H9 (cell line): ENCODE results near the gene XIRP1. TPM values are rescaled to one million over a fixed set of nuclear protein-coding genes. Genes with fewer than 3 reads are reported as not detected.

Experiments used
- DNase-seq: peaks from one replicate; pipeline ENCODE4 v3.0.0-alpha.2; 2017
- H2AFZ ChIP-seq: one replicate; pipeline ENCODE4 v1.6.1; 2013; ENCODE audit warnings: mild to moderate bottlenecking, low read length, control low read depth, moderate library complexity
- H2AK5ac ChIP-seq: 2 replicates; pipeline ENCODE4 v1.6.1; 2013; ENCODE audit warnings: low read length, control low read depth, mixed read lengths; ENCODE audit not compliant: insufficient read length
- H2BK120ac ChIP-seq: one replicate; pipeline ENCODE4 v1.6.1; 2013; ENCODE audit warnings: low read depth, mild to moderate bottlenecking, low read length, control low read depth, inconsistent platforms; ENCODE audit not compliant: poor library complexity, severe bottlenecking
- H2BK12ac ChIP-seq: 2 replicates; pipeline ENCODE4 v1.6.1; 2013; ENCODE audit warnings: low read length, control low read depth, mixed read lengths, low read depth; ENCODE audit not compliant: insufficient read length
- H2BK15ac ChIP-seq: 2 replicates; pipeline ENCODE4 v1.6.1; 2013; ENCODE audit warnings: low read depth, low read length, control low read depth
- H2BK20ac ChIP-seq: one replicate; pipeline ENCODE4 v1.6.1; 2013; ENCODE audit warnings: low read depth, mild to moderate bottlenecking, low read length, control low read depth, inconsistent platforms; ENCODE audit not compliant: poor library complexity, severe bottlenecking
- H2BK5ac ChIP-seq: 2 replicates; pipeline ENCODE4 v1.6.1; 2013; ENCODE audit warnings: low read length, control low read depth, mixed read lengths; ENCODE audit not compliant: insufficient read length
- H3K14ac ChIP-seq: 2 replicates; pipeline ENCODE4 v1.6.1; 2013; ENCODE audit warnings: low read length, control low read depth; ENCODE audit not compliant: insufficient read depth
- H3K18ac ChIP-seq: 2 replicates; pipeline ENCODE4 v1.6.1; 2013; ENCODE audit warnings: low read depth, mild to moderate bottlenecking, mixed read lengths, low read length, control low read depth; ENCODE audit not compliant: insufficient read length
- H3K23ac ChIP-seq: 2 replicates; pipeline ENCODE4 v1.6.1; 2013; ENCODE audit warnings: low read length, control low read depth, mixed read lengths, low read depth; ENCODE audit not compliant: insufficient read length
- H3K23me2 ChIP-seq: 2 replicates; pipeline ENCODE4 v1.6.1; 2013; ENCODE audit warnings: low read depth, mild to moderate bottlenecking, mixed read lengths, low read length, control low read depth; ENCODE audit not compliant: insufficient read length, poor library complexity, severe bottlenecking
- H3K27ac ChIP-seq: 2 replicates; pipeline ENCODE4 v1.5.1; 2013; ENCODE audit warnings: low read length, control low read depth, mixed read lengths, low read depth; ENCODE audit not compliant: insufficient read length
- H3K27me3 ChIP-seq: 2 replicates; pipeline ENCODE4 v1.6.1; 2013; ENCODE audit warnings: low read length, control low read depth, inconsistent platforms; ENCODE audit not compliant: insufficient read depth
- H3K4ac ChIP-seq: 2 replicates; pipeline ENCODE4 v1.6.1; 2013; ENCODE audit warnings: low read depth, mild to moderate bottlenecking, control low read depth, inconsistent platforms, low read length, moderate library complexity
- H3K4me1 ChIP-seq: 2 replicates; pipeline ENCODE4 v1.6.1; 2013; ENCODE audit warnings: low read length, control low read depth, inconsistent platforms; ENCODE audit not compliant: insufficient read depth
- H3K4me2 ChIP-seq: 2 replicates; pipeline ENCODE4 v1.6.1; 2013; ENCODE audit warnings: low read length, control low read depth, mixed read lengths; ENCODE audit not compliant: insufficient read length, insufficient read depth
- H3K56ac ChIP-seq: 2 replicates; pipeline ENCODE4 v1.6.1; 2013; ENCODE audit warnings: low read depth, mild to moderate bottlenecking, mixed read lengths, low read length, control low read depth; ENCODE audit not compliant: insufficient read length
- H3K79me1 ChIP-seq: 2 replicates; pipeline ENCODE4 v1.6.1; 2013; ENCODE audit warnings: low read depth, mild to moderate bottlenecking, moderate library complexity, low read length, control low read depth, inconsistent platforms; ENCODE audit not compliant: insufficient read depth, poor library complexity, severe bottlenecking
- H3K79me2 ChIP-seq: 2 replicates; pipeline ENCODE4 v1.6.1; 2013; ENCODE audit warnings: low read length, control low read depth, inconsistent platforms; ENCODE audit not compliant: insufficient read depth
- H3K9ac ChIP-seq: 2 replicates; pipeline ENCODE4 v1.6.1; 2013; ENCODE audit warnings: low read length, control low read depth, mixed read lengths; ENCODE audit not compliant: insufficient read length; ENCODE audit errors: extremely low read depth
- H3K9me3 ChIP-seq: one replicate; pipeline ENCODE4 v1.6.1; 2013; ENCODE audit warnings: low read depth, low read length, inconsistent platforms; ENCODE audit not compliant: control insufficient read depth
- H3T11ph ChIP-seq: one replicate; pipeline ENCODE4 v1.6.1; 2013; ENCODE audit warnings: mild to moderate bottlenecking, low read length, control low read depth, inconsistent platforms
- H4K20me1 ChIP-seq: one replicate; pipeline ENCODE4 v1.6.1; 2013; ENCODE audit not compliant: control insufficient read depth, insufficient read length, insufficient read depth
- H4K5ac ChIP-seq: 2 replicates; pipeline ENCODE4 v1.6.1; 2013; ENCODE audit warnings: low read depth, mild to moderate bottlenecking, mixed read lengths, low read length, control low read depth; ENCODE audit not compliant: insufficient read length
- H4K8ac ChIP-seq: replicated peaks from 2 replicates; pipeline ENCODE4 v1.6.1; 2013; ENCODE audit warnings: low read length, control low read depth, mixed read lengths, low read depth; ENCODE audit not compliant: insufficient read length
- H4K91ac ChIP-seq: 2 replicates; pipeline ENCODE4 v1.6.1; 2013; ENCODE audit warnings: low read depth, mild to moderate bottlenecking, moderate library complexity, mixed read lengths, low read length, control low read depth; ENCODE audit not compliant: insufficient read length
- H3K27ac Mint-ChIP-seq, 3 experiments: 2 replicates in 2 of 3; 3 replicates in 1 of 3; pipeline ENCODE4 v1.8.0; 2020 to 2021; ENCODE audit warnings: mixed read lengths in 3 of 3, mild to moderate bottlenecking in 1 of 3, moderate library complexity in 1 of 3
- H3K27me3 Mint-ChIP-seq: 2 replicates; pipeline ENCODE4 v1.8.0; 2021; ENCODE audit warnings: low read depth, mild to moderate bottlenecking, moderate library complexity, mixed read lengths
- H3K36me3 Mint-ChIP-seq, 3 experiments: 2 replicates in 2 of 3; 3 replicates in 1 of 3; pipeline ENCODE4 v1.8.0; 2020 to 2021; ENCODE audit warnings: low read depth in 3 of 3, mixed read lengths in 3 of 3; ENCODE audit not compliant: insufficient read depth in 1 of 3
- H3K4me1 Mint-ChIP-seq, 2 experiments: 2 replicates each; pipeline ENCODE4 v1.8.0; 2020; ENCODE audit warnings: mixed read lengths in 2 of 2
- H3K4me3 Mint-ChIP-seq, 2 experiments: 2 replicates in 1 of 2; 3 replicates in 1 of 2; pipeline ENCODE4 v1.8.0; 2020 to 2021; ENCODE audit warnings: mild to moderate bottlenecking in 2 of 2, mixed read lengths in 2 of 2, moderate library complexity in 1 of 2
- H3K9me3 Mint-ChIP-seq, 2 experiments: 2 replicates in 1 of 2; 3 replicates in 1 of 2; pipeline ENCODE4 v1.8.0; 2020; ENCODE audit warnings: mild to moderate bottlenecking in 2 of 2, mixed read lengths in 2 of 2, moderate library complexity in 1 of 2
- WGBS: extraction: QIAGEN DNeasy Blood & Tissue Kit; methylation state at CpG from one replicate; pipeline ENCODE4 v1.1.7; 2013; ENCODE audit warnings: missing lambda C conversion rate, low lambda C conversion rate, mixed read lengths; ENCODE audit not compliant: insufficient read length; ENCODE audit errors: extremely low coverage; 5-methylcytosine and 5-hydroxymethylcytosine counted together
- total RNA-seq: library from RNA; stranded (reverse); gene quantifications from 2 replicates; pipeline ENCODE4 v1.2.1, GENCODE V29; 2021
- TF ChIP-seq, protein P1 (sequence below): fragments of 200-600 bp; sonication (generic); conservative IDR thresholded peaks from 3 replicates; pipeline ENCODE4 v1.8.0; 2021; ENCODE audit warnings: antibody characterized with exemption, mild to moderate bottlenecking

The XIRP1 gene
- total RNA-seq, 1 experiment from 2014 or later: not detected

DNA sequence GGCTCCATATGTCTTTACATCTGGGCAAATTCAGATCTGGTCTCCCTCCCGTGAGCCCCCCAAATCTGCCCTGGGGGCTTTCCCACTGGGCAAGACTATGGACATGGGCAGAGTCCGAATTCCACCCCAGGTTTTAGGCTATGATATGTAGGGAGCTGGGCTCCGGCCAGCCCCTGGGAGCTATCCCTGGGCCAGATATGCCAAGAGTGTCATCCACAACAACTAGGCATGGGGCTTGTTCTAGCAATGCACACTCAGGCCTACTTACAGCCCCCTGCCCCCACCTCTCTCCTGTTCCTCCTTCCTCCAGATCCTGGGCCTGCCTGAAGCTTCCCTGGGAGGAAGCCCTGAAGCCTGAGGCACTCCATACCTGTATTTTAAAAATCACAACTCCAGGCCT, 622 bp downstream of the XIRP1 start:
- peak overlapping the region in 1 of 3 experiments; percentile 65; a peak in 1 of 7 replicates for H3K27ac Mint-ChIP-seq
- H3K23ac ChIP-seq: no peak overlapping the region

More for the DNA sequence above, 622 bp downstream of the XIRP1 start:
- Mint-ChIP-seq H3K4me3 (no peak overlapping the region), H3K36me3 (no peaks in the 10 kb centered on the region), H3K9me3 (no peaks in the 10 kb centered on the region), H3K4me1 (peaks cover 5 to 7% of the 10 kb centered on the region in 2 experiments; a peak in 3 of 4 replicates), H3K27me3 (peaks cover 2% of the 10 kb centered on the region)
- H3K27me3 ChIP-seq: no peaks in the 10 kb centered on the region
- no peaks in the 10 kb centered on the region for H4K20me1 ChIP-seq
- no peaks in the 10 kb centered on the region for H3K9me3 ChIP-seq
- H3K79me2 ChIP-seq: no peaks in the 10 kb centered on the region
- peaks cover 4% of the 10 kb centered on the region; the same call in 1 of the 2 replicates for H3K4me1 ChIP-seq
- no peak overlapping the region for H4K8ac ChIP-seq
- H3K4ac ChIP-seq: no peak overlapping the region
- TF ChIP-seq, protein P1, sequence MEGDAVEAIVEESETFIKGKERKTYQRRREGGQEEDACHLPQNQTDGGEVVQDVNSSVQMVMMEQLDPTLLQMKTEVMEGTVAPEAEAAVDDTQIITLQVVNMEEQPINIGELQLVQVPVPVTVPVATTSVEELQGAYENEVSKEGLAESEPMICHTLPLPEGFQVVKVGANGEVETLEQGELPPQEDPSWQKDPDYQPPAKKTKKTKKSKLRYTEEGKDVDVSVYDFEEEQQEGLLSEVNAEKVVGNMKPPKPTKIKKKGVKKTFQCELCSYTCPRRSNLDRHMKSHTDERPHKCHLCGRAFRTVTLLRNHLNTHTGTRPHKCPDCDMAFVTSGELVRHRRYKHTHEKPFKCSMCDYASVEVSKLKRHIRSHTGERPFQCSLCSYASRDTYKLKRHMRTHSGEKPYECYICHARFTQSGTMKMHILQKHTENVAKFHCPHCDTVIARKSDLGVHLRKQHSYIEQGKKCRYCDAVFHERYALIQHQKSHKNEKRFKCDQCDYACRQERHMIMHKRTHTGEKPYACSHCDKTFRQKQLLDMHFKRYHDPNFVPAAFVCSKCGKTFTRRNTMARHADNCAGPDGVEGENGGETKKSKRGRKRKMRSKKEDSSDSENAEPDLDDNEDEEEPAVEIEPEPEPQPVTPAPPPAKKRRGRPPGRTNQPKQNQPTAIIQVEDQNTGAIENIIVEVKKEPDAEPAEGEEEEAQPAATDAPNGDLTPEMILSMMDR: no peak
- no peak overlapping the region for H2AK5ac ChIP-seq
- H2BK120ac ChIP-seq: no peak overlapping the region
- no peak overlapping the region for H2AFZ ChIP-seq
- H3K23me2 ChIP-seq: no peaks in the 10 kb centered on the region
- no peak overlapping the region for H4K91ac ChIP-seq
- WGBS: no CpG with 5 or more reads among the region's 3 CpGs
- no peaks in the 10 kb centered on the region for H3K79me1 ChIP-seq
- no peak overlapping the region for H2BK12ac ChIP-seq
- no peak overlapping the region for H3K18ac ChIP-seq
- no peak overlapping the region for H3T11ph ChIP-seq
- no peak overlapping the region for H2BK20ac ChIP-seq
- H3K14ac ChIP-seq: no peak overlapping the region
- no peak overlapping the region for H3K4me2 ChIP-seq
- DNase-seq: no peak
- H3K27ac ChIP-seq: no peak overlapping the region
- no peak overlapping the region for H2BK5ac ChIP-seq
- no peak overlapping the region for H3K9ac ChIP-seq
- no peak overlapping the region for H3K56ac ChIP-seq
- no peak overlapping the region for H4K5ac ChIP-seq
- H2BK15ac ChIP-seq: no peak overlapping the region
